Dermis microvascular lymphatic vessel endothelial cell (primary cell): Measurements from ENCODE around the gene SURF4. TPM values are rescaled to one million over a fixed set of nuclear protein-coding genes. Genes with fewer than 3 reads are reported as not detected.
A peak's percentile ranks its signal among the peaks of the same experiment; 100 is the strongest.
"Not testable (repeated sequence)": the region's sequence is repeated elsewhere in the genome, so short reads cannot be mapped to it uniquely, and the experiment has no call there.

ENCODE experiments used
- DNase-seq, 2 donors: peaks; one replicate each; pipeline versions ENCODE4 v3.0.0 to v3.0.0-alpha.2; 2010; ENCODE audit warnings: low read depth in 2 of 2
- total RNA-seq: library from RNA; depleted of rRNA; stranded (reverse); fragments of >200 nt; gene quantifications from 2 replicates; pipeline ENCODE4 v1.2.1, GENCODE V29; 2014

SURF4 gene
- total RNA-seq, 1 donor from 2014 or later, result 270 TPM

- no peak for DNase-seq
Measured at GRCh38 chr9:133397895-133398294, 22.0 kb upstream of the SURF4 start.

- no peak for DNase-seq
Measured at GRCh38 chr9:133397370-133397769, 21.5 kb upstream of the SURF4 start.

GRCh38 chr9:133396952-133397351 is 21.1 kb upstream of the SURF4 start:
- DNase-seq, result peak in 1 of 2 donors; percentile 23

GRCh38 chr9:133394687-133395271 is 18.9 kb upstream of the SURF4 start:
- DNase-seq, result no peak

GRCh38 chr9:133393399-133393798 is 17.5 kb upstream of the SURF4 start:
- DNase-seq, result no peak

GRCh38 chr9:133392308-133392707 is 16.4 kb upstream of the SURF4 start:
- not testable (repeated sequence) for DNase-seq

- not testable (repeated sequence) for DNase-seq
Measured at GRCh38 chr9:133391449-133391848, 15.6 kb upstream of the SURF4 start.

GRCh38 chr9:133390713-133391112 is 14.9 kb upstream of the SURF4 start:
- DNase-seq, result no peak

GRCh38 chr9:133389562-133389961 is 13.7 kb upstream of the SURF4 start:
- no peak for DNase-seq

- DNase-seq, result no peak
Measured at GRCh38 chr9:133389025-133389557, 13.2 kb upstream of the SURF4 start.

- no peak for DNase-seq
Measured at GRCh38 chr9:133387680-133388079, 11.8 kb upstream of the SURF4 start.

- no peak for DNase-seq
Measured at GRCh38 chr9:133386338-133386737, 10.5 kb upstream of the SURF4 start.

- no peak for DNase-seq
Measured at GRCh38 chr9:133385452-133385851, 9.6 kb upstream of the SURF4 start.

GRCh38 chr9:133384736-133385321 is 9.0 kb upstream of the SURF4 start:
- DNase-seq, result no peak

GRCh38 chr9:133383438-133383837 is 7.6 kb upstream of the SURF4 start:
- DNase-seq, result no peak

GRCh38 chr9:133382507-133383141 is 6.8 kb upstream of the SURF4 start:
- DNase-seq, result no peak

GRCh38 chr9:133380734-133381133 is 4.9 kb upstream of the SURF4 start:
- DNase-seq, result no peak

- no peak for DNase-seq
Measured at GRCh38 chr9:133379153-133380086, 3.6 kb upstream of the SURF4 start.

- no peak for DNase-seq
Measured at GRCh38 chr9:133378408-133378962, 2.6 kb upstream of the SURF4 start.

GRCh38 chr9:133377721-133378216 is 1.9 kb upstream of the SURF4 start:
- no peak for DNase-seq

GRCh38 chr9:133377280-133377679 is 1.4 kb upstream of the SURF4 start:
- not testable (repeated sequence) for DNase-seq
